GM08714 (cell line): ENCODE measurements around the gene SIRT5.

ENCODE experiments used
- H3K4me3 ChIP-seq: fragments of 200-500 bp; sonication (Bioruptor generic); 2 replicates; pipeline ENCODE4 v1.5.1; 2014; ENCODE audit warnings: mild to moderate bottlenecking, low read length, inconsistent platforms
- ZNF274 ChIP-seq: IDR thresholded peaks from 2 replicates; pipeline ENCODE4 v1.6.1; 2012; ENCODE audit warnings: mild to moderate bottlenecking, low read depth, low read length

Gene SIRT5

DNA sequence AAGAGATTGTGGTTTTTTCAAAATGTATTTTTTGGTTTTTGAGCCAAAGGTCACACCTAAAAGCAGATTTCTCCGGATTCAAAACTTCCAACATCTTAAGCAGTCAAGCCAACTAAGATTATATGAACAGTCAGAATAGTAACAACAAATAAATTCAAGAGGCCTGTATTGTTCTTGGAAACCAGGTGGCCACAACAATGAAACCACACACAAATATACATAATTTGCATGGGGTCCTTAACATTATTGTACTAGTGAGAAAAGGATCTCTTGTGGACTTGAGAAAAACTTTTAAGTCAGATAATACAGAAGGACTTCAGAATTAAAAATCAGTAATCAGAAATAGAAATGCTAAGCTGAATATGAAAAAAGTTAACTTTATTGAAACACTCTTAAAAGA lies 81.3 kb downstream of the SIRT5 start:
- no peak for TF ChIP-seq ZNF274
- H3K4me3 ChIP-seq: no peak overlapping the region

DNA sequence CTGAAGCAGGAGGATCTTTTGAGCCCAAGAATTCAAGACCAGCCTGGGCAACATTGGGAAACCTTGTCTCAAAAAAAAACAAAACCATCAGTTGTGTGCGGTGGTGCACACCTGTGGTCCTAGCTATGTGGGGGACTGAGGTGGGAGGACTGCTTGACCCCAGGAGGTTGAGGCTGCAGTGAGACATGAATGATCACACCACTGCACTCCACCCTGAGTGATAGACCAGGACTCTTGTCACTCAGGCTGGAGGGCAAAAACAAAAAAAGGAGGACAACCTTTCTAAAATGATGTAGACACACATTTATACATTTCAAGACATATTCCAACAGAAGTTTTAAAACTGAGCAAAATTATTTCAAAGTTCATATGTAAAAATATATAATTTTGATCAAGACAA lies 85.9 kb downstream of the SIRT5 start:
- no peak for TF ChIP-seq ZNF274
- H3K4me3 ChIP-seq: no peak overlapping the region

DNA sequence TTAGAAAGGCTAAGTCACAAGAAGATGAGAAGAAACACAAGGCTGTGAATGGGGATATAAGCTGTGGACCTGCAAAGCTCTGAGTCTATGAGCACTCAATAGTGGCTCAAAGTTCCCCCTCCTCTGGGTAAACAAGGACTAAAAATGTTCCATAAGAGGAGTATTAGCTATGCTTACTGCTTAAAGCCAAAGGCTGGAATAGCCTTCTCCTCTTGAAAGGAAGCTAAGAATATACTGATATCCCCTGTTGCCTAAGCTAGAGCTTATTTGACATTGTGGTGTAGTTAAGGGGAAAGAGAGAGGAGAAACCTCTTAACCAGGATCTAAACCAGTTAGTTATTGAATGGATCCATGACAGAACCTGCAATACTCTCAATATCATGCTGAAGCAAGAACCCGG lies 86.5 kb downstream of the SIRT5 start:
- TF ChIP-seq ZNF274: no peak
- no peak overlapping the region for H3K4me3 ChIP-seq

DNA sequence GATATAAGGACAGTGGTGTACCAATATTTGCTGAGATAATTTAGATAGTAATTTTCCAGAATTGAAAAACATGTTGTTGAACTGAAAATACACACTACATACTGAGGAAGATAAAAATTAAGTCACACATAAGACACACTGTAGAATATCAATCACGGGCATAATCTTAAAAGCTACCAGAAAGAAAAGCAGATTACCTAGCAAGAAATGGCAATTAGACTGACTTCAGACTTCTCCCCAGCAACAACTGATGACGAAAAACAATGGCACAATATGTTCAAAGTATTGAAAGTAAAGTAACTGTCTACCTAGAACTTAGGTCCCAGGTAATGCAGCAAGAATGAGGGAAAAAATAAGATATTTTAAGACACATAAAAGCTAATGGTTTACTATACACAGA lies 87.2 kb downstream of the SIRT5 start:
- TF ChIP-seq ZNF274: no peak
- no peak overlapping the region for H3K4me3 ChIP-seq

DNA sequence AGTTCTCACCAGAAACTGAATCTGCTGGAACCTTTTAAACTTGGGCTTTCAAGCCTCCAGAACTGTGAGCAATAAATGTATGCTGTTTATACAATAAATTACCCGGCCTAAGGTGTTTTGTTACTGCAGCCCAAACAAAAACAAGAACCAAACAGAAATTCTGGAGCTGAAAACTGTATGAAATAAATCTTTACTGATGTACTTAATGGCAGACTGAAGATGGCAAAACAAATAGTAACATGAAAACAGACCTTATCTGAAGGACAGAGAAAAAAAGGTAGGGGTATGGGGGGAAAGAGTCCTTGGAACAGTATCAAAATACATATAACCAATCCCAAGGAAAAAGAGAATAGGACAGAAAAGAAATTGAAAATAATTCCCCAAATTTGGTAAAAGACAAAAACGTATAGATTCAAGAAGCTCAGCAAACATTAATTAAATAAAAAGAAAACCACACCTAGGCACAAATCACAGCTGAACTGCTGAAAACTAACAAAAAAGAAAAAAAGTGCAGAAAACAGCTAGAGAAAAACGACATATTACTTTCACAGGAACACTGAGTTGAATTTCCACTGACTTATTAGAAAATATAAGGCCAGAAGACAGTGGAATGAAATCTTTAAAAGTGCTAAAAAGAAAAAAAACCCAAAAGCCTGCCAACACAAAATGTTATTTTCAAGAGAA lies 88.4 kb downstream of the SIRT5 start:
- no peak for TF ChIP-seq ZNF274
- H3K4me3 ChIP-seq: no peak overlapping the region

DNA sequence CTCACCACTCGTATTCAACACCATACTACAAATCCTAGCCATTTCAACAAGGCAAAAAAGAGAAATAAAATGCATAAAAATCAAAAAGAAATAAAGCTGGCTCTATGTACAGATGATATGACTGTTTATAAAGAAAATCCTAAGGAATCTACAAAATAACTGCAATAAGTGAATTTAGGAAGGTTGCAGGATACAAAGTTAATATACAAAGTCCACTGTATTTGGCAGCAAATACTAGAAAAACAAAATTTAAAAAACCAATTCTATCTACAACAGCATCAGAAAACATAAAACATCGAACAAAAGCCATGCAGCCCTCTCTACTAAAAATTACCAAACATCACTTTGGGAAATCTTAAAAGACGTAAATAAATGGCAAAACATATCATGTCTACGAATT lies 89.6 kb downstream of the SIRT5 start:
- TF ChIP-seq ZNF274: no peak
- H3K4me3 ChIP-seq: no peak overlapping the region
